Subcutaneous abdominal adipose tissue (tissue), 5 donors: Measurements from ENCODE around the gene TAP2.
A peak's percentile ranks its signal among the peaks of the same experiment; 100 is the strongest.

Experiments
- H3K27ac ChIP-seq: one replicate; pipeline ENCODE4 v1.7.0; 2013; ENCODE audit warnings: low read depth, mild to moderate bottlenecking, inconsistent platforms, low read length, moderate library complexity
- H3K27me3 ChIP-seq, 5 donors: one replicate each; pipeline ENCODE4 v1.7.0; 2013; ENCODE audit warnings: low read length in 5 of 5, inconsistent platforms in 1 of 5; ENCODE audit not compliant: control insufficient read depth in 5 of 5, insufficient read depth in 4 of 5
- H3K36me3 ChIP-seq, 5 donors: one replicate each; pipeline ENCODE4 v1.7.0; 2013; ENCODE audit warnings: low read length in 5 of 5; ENCODE audit not compliant: control insufficient read depth in 5 of 5, insufficient read depth in 5 of 5
- H3K4me1 ChIP-seq, 5 donors: one replicate each; pipeline ENCODE4 v1.7.0; 2013; ENCODE audit warnings: low read length in 5 of 5, mild to moderate bottlenecking in 3 of 5, moderate library complexity in 1 of 5; ENCODE audit not compliant: control insufficient read depth in 5 of 5, insufficient read depth in 5 of 5
- H3K4me3 ChIP-seq, 5 donors: one replicate each; pipeline ENCODE4 v1.7.0; 2013; ENCODE audit warnings: low read length in 5 of 5, low read depth in 1 of 5
- H3K9ac ChIP-seq, 5 donors: one replicate each; pipeline ENCODE4 v1.7.0; 2013; ENCODE audit warnings: low read length in 5 of 5, mild to moderate bottlenecking in 4 of 5, moderate library complexity in 3 of 5
- H3K9me3 ChIP-seq, 5 donors: one replicate each; pipeline ENCODE4 v1.7.0; 2013; ENCODE audit warnings: low read length in 5 of 5; ENCODE audit not compliant: control insufficient read depth in 5 of 5
- donor health status: healthy.
- donor health status: healthy.
- donor health status: healthy.
- donor health status: healthy.
- donor health status: healthy.

Gene TAP2

GRCh38 chr6:32868257-32868788 is 29.8 kb upstream of the TAP2 start:
- H3K9me3 ChIP-seq = peaks cover 0 to 5% (median 0%) of the 10 kb centered on the region in 5 donors
- H3K9ac ChIP-seq = no peak overlapping the region
- H3K4me1 ChIP-seq = no peaks in the 10 kb centered on the region
- H3K27me3 ChIP-seq = peaks cover 0 to 8% (median 0%) of the 10 kb centered on the region in 5 donors
- H3K27ac ChIP-seq = no peak overlapping the region
- no peaks in the 10 kb centered on the region for H3K36me3 ChIP-seq
- H3K4me3 ChIP-seq = no peak overlapping the region

GRCh38 chr6:32867554-32868256 is 29.2 kb upstream of the TAP2 start:
- peaks cover 0 to 3% (median 0%) of the 10 kb centered on the region in 5 donors for H3K9me3 ChIP-seq
- no peak overlapping the region for H3K4me3 ChIP-seq
- no peak overlapping the region for H3K9ac ChIP-seq
- no peaks in the 10 kb centered on the region for H3K4me1 ChIP-seq
- no peak overlapping the region for H3K27ac ChIP-seq
- H3K36me3 ChIP-seq = no peaks in the 10 kb centered on the region
- H3K27me3 ChIP-seq = peaks cover 0 to 8% (median 0%) of the 10 kb centered on the region in 5 donors

GRCh38 chr6:32867022-32867477 is 28.5 kb upstream of the TAP2 start:
- no peaks in the 10 kb centered on the region for H3K9me3 ChIP-seq
- no peak overlapping the region for H3K4me3 ChIP-seq
- no peaks in the 10 kb centered on the region for H3K36me3 ChIP-seq
- peaks cover 0 to 8% (median 0%) of the 10 kb centered on the region in 5 donors for H3K27me3 ChIP-seq
- H3K4me1 ChIP-seq = no peaks in the 10 kb centered on the region
- no peak overlapping the region for H3K9ac ChIP-seq
- no peak overlapping the region for H3K27ac ChIP-seq

- Histone ChIP-seq H3K27me3 (peaks cover 0 to 8% (median 0%) of the 10 kb centered on the region in 5 donors), H3K4me1 (peaks cover 0 to 2% (median 0%) of the 10 kb centered on the region in 5 donors), H3K9ac (no peak overlapping the region), H3K4me3 (no peak overlapping the region), H3K9me3 (no peaks in the 10 kb centered on the region), H3K27ac (no peak overlapping the region), H3K36me3 (peaks cover 0 to 3% (median 0%) of the 10 kb centered on the region in 5 donors)
Observed at GRCh38 chr6:32865724-32866443, 27.3 kb upstream of the TAP2 start.

GRCh38 chr6:32862725-32863124 is 24.2 kb upstream of the TAP2 start:
- Histone ChIP-seq H3K36me3 (peaks cover 2 to 24% (median 19%) of the 10 kb centered on the region in 5 donors), H3K4me1 (peaks cover 0 to 3% (median 0%) of the 10 kb centered on the region in 5 donors), H3K9me3 (no peaks in the 10 kb centered on the region), H3K27me3 (no peaks in the 10 kb centered on the region), H3K27ac (no peak overlapping the region), H3K9ac (no peak overlapping the region), H3K4me3 (no peak overlapping the region)

- H3K27ac ChIP-seq = no peak overlapping the region
- H3K36me3 ChIP-seq = peaks cover 2 to 30% (median 27%) of the 10 kb centered on the region in 5 donors
- no peak overlapping the region for H3K4me3 ChIP-seq
- H3K9me3 ChIP-seq = no peaks in the 10 kb centered on the region
- no peak overlapping the region for H3K9ac ChIP-seq
- no peaks in the 10 kb centered on the region for H3K27me3 ChIP-seq
- peaks cover 0 to 9% (median 1%) of the 10 kb centered on the region in 5 donors for H3K4me1 ChIP-seq
Observed at GRCh38 chr6:32860674-32861073, 22.1 kb upstream of the TAP2 start.

- H3K9ac ChIP-seq = no peak overlapping the region
- peaks cover 5 to 28% (median 14%) of the 10 kb centered on the region in 5 donors for H3K4me1 ChIP-seq
- H3K27me3 ChIP-seq = no peaks in the 10 kb centered on the region
- H3K4me3 ChIP-seq = no peak overlapping the region
- H3K36me3 ChIP-seq = peaks cover 2 to 30% (median 27%) of the 10 kb centered on the region in 5 donors
- H3K27ac ChIP-seq = no peak overlapping the region
- H3K9me3 ChIP-seq = no peaks in the 10 kb centered on the region
Observed at GRCh38 chr6:32858194-32858593, 19.7 kb upstream of the TAP2 start.

GRCh38 chr6:32857156-32857891 is 18.8 kb upstream of the TAP2 start:
- Histone ChIP-seq H3K9me3 (no peaks in the 10 kb centered on the region), H3K9ac (no peak overlapping the region), H3K27me3 (no peaks in the 10 kb centered on the region), H3K4me1 (peaks cover 5 to 37% (median 22%) of the 10 kb centered on the region in 5 donors), H3K27ac (no peak overlapping the region), H3K4me3 (no peak overlapping the region), H3K36me3 (peaks cover 2 to 30% (median 27%) of the 10 kb centered on the region in 5 donors)

- Histone ChIP-seq H3K9me3 (no peaks in the 10 kb centered on the region), H3K9ac (peak overlapping the region in 3 of 5 donors; percentile 35 to 100 (median 56)), H3K36me3 (peaks cover 2 to 41% (median 37%) of the 10 kb centered on the region in 5 donors), H3K4me3 (peak overlapping the region in 2 of 5 donors; percentile 89 to 94), H3K27ac (peak overlapping the region; percentile 99), H3K27me3 (no peaks in the 10 kb centered on the region), H3K4me1 (peaks cover 5 to 51% (median 32%) of the 10 kb centered on the region in 5 donors)
Observed at GRCh38 chr6:32855467-32856174, 17.1 kb upstream of the TAP2 start.
